IMR-90 (cell line): ENCODE results near the gene OSCP1. TPM values are rescaled to one million over a fixed set of nuclear protein-coding genes. Genes with fewer than 3 reads are reported as not detected.

Experiments
- ATAC-seq: fragments of 200-7000 bp; cut with Tn5 transposase; 2 replicates; pipeline ENCODE4 v1.9.1; 2020; ENCODE audit warnings: low read depth, mild to moderate bottlenecking, moderate library complexity
- BruUV-seq: library from RNA; stranded (reverse); fragments of 400-500 nt; replicated peaks from 2 replicates; lab custom pipeline; 2021; lab: Mats Ljungman, UMichigan
- CTCF ChIA-PET: fragments of 300-600 bp; formaldehyde crosslinking; extraction: SDS; loops from one replicate; lab custom pipeline; 2021; ENCODE audit warnings: antibody characterized with exemption; lab: Yijun Ruan, JAX
- POLR2A ChIA-PET: fragments of 300-600 bp; sonication (Branson Sonifier 250); formaldehyde crosslinking; loops from one replicate; lab custom pipeline; 2022; ENCODE audit warnings: antibody characterized with exemption; ENCODE audit not compliant: unreplicated experiment; lab: Charles Lee
- DNase-seq: peaks from one replicate; pipeline ENCODE4 v3.0.0; 2013
- H2AFZ ChIP-seq: replicated peaks from 2 replicates; pipeline ENCODE3; 2013; ENCODE audit warnings: low read length, mild to moderate bottlenecking; ENCODE audit not compliant: poor library complexity
- H2AK5ac ChIP-seq: 2 replicates; pipeline ENCODE4 v1.6.1; 2013; ENCODE audit warnings: low read depth, low read length, inconsistent platforms
- H2AK9ac ChIP-seq: replicated peaks from 2 replicates; pipeline ENCODE3; 2013; ENCODE audit warnings: mild to moderate bottlenecking, low read depth, low read length, moderate library complexity; ENCODE audit not compliant: poor library complexity
- H2BK120ac ChIP-seq: 2 replicates; pipeline ENCODE4 v1.6.1; 2013; ENCODE audit warnings: low read depth, low read length, inconsistent platforms
- H2BK15ac ChIP-seq: 3 replicates; pipeline ENCODE4 v1.6.1; 2013; ENCODE audit warnings: low read depth, low read length, inconsistent platforms
- H2BK20ac ChIP-seq: 2 replicates; pipeline ENCODE4 v1.6.1; 2013; ENCODE audit warnings: low read depth, mild to moderate bottlenecking, inconsistent platforms, low read length, moderate library complexity
- H2BK5ac ChIP-seq: 2 replicates; pipeline ENCODE4 v1.6.1; 2013; ENCODE audit warnings: mild to moderate bottlenecking, low read depth, low read length, inconsistent platforms; ENCODE audit not compliant: poor library complexity, severe bottlenecking
- H3K14ac ChIP-seq: replicated peaks from 2 replicates; pipeline ENCODE4 v1.6.1; 2013; ENCODE audit warnings: low read depth, low read length, inconsistent platforms
- H3K18ac ChIP-seq: 2 replicates; pipeline ENCODE4 v1.6.1; 2013; ENCODE audit warnings: low read depth, low read length, control low read depth
- H3K23ac ChIP-seq: 2 replicates; pipeline ENCODE4 v1.6.1; 2013; ENCODE audit warnings: low read depth, low read length, inconsistent platforms
- H3K27ac ChIP-seq: 2 replicates; pipeline ENCODE4 v1.5.1; 2013; ENCODE audit warnings: mild to moderate bottlenecking, control low read depth, low read length; ENCODE audit not compliant: insufficient read depth
- H3K27me3 ChIP-seq: 2 replicates; pipeline ENCODE4 v1.6.1; 2013; ENCODE audit warnings: low read length; ENCODE audit not compliant: control insufficient read depth, insufficient read depth
- H3K36me3 ChIP-seq: 2 replicates; pipeline ENCODE4 v1.6.1; 2013; ENCODE audit warnings: low read length, mixed read lengths; ENCODE audit not compliant: control insufficient read depth, insufficient read depth
- H3K4ac ChIP-seq: 2 replicates; pipeline ENCODE4 v1.6.1; 2013; ENCODE audit warnings: low read depth, low read length, inconsistent platforms
- H3K4me1 ChIP-seq: 2 replicates; pipeline ENCODE4 v1.6.1; 2013; ENCODE audit warnings: low read length, mixed read lengths; ENCODE audit not compliant: control insufficient read depth, insufficient read depth
- H3K4me2 ChIP-seq: 2 replicates; pipeline ENCODE4 v1.6.1; 2013; ENCODE audit warnings: low read depth, mild to moderate bottlenecking, control low read depth, low read length, moderate library complexity
- H3K4me3 ChIP-seq: 2 replicates; pipeline ENCODE4 v1.5.1; 2013; ENCODE audit warnings: low read depth, mild to moderate bottlenecking, control low read depth, low read length, moderate library complexity; ENCODE audit not compliant: insufficient read depth
- H3K56ac ChIP-seq: 2 replicates; pipeline ENCODE4 v1.6.1; 2013; ENCODE audit warnings: low read length, inconsistent platforms; ENCODE audit not compliant: insufficient read depth; ENCODE audit errors: extremely low read depth
- H3K79me1 ChIP-seq, 2 experiments: 2 replicates each; pipeline ENCODE4 v1.6.1; 2013; ENCODE audit warnings: low read length in 2 of 2, inconsistent platforms in 1 of 2, low read depth in 1 of 2
- H3K9ac ChIP-seq: 2 replicates; pipeline ENCODE4 v1.6.1; 2013; ENCODE audit warnings: low read depth, low read length, control low read depth
- H3K9me1 ChIP-seq: 2 replicates; pipeline ENCODE4 v1.6.1; 2013; ENCODE audit warnings: low read length, inconsistent platforms; ENCODE audit not compliant: insufficient read depth
- H3K9me3 ChIP-seq: 2 replicates; pipeline ENCODE4 v1.6.1; 2013; ENCODE audit warnings: low read length; ENCODE audit not compliant: control insufficient read depth, insufficient read depth
- H4K20me1 ChIP-seq: 2 replicates; pipeline ENCODE4 v1.6.1; 2013; ENCODE audit warnings: low read length, inconsistent platforms; ENCODE audit not compliant: insufficient read depth
- H4K5ac ChIP-seq: 2 replicates; pipeline ENCODE4 v1.6.1; 2013; ENCODE audit warnings: mild to moderate bottlenecking, low read depth, low read length, control low read depth
- H4K8ac ChIP-seq, 2 experiments: 2 replicates each; pipeline ENCODE4 v1.6.1; 2013; ENCODE audit warnings: low read depth in 2 of 2, low read length in 2 of 2, control low read depth in 1 of 2, inconsistent platforms in 1 of 2
- H4K91ac ChIP-seq: 2 replicates; pipeline ENCODE4 v1.6.1; 2013; ENCODE audit warnings: low read depth, low read length, inconsistent platforms; ENCODE audit not compliant: insufficient read depth
- FOS ChIP-seq: fragments of 150-350 bp; IDR thresholded peaks from 2 replicates; pipeline ENCODE4 v1.6.1; 2016; ENCODE audit warnings: low read depth, low read length
- MAFK ChIP-seq: IDR thresholded peaks from 2 replicates; pipeline ENCODE4 v1.6.1; 2012; ENCODE audit warnings: low read depth, low read length, improper control_type of control experiment
- MAZ ChIP-seq: IDR thresholded peaks from 2 replicates; pipeline ENCODE4 v1.6.1; 2012; ENCODE audit warnings: low read depth, mild to moderate bottlenecking, low read length, improper control_type of control experiment, moderate library complexity, borderline replicate concordance
- MXI1 ChIP-seq: IDR thresholded peaks from 2 replicates; pipeline ENCODE4 v1.6.1; 2012; ENCODE audit warnings: low read depth, mild to moderate bottlenecking, low read length, moderate library complexity, borderline replicate concordance
- RAD21 ChIP-seq: IDR thresholded peaks from 2 replicates; pipeline ENCODE4 v1.6.1; 2012; ENCODE audit warnings: low read length, improper control_type of control experiment
- SMC3 ChIP-seq: fragments of 150-350 bp; IDR thresholded peaks from 2 replicates; pipeline ENCODE4 v1.6.1; 2016; ENCODE audit warnings: low read depth, mild to moderate bottlenecking, antibody characterized with exemption, low read length, moderate library complexity
- WGBS, 2 experiments: methylation state at CpG; one replicate each; pipeline versions ENCODE4 v1.1.5 to v1.1.7; 2013; ENCODE audit warnings: missing lambda C conversion rate in 2 of 2; ENCODE audit not compliant: insufficient read length in 1 of 2; ENCODE audit errors: extremely low coverage in 2 of 2; 5-methylcytosine and 5-hydroxymethylcytosine counted together
- dilution Hi-C: fragments of 300-500 bp; cut with HindIII; formaldehyde crosslinking; loops from one replicate; pipeline ENCODE4 v1.14.3; 2018; ENCODE audit warnings: low sequenced_read_pairs; ENCODE audit not compliant: unreplicated experiment
- in situ Hi-C: fragments of 300-500 bp; cut with MboI; formaldehyde crosslinking; loops from 3 replicates; pipeline ENCODE4 v1.14.3; 2019; ENCODE audit warnings: low sequenced_read_pairs, inconsistent platforms, mixed read lengths
- intact Hi-C: fragments of 100-400 bp; cut with micrococcal nuclease; formaldehyde crosslinking; loops from 2 replicates; pipeline ENCODE4 v1.10.0; 2022
- polyA plus RNA-seq, 3 experiments: library from polyadenylated mRNA; depleted of rRNA; stranded (reverse); fragments of >200 nt; gene quantifications; 2 replicates each; pipeline ENCODE4 v1.2.3, GENCODE V29; 2012; ENCODE audit warnings: low replicate concordance in 1 of 3
- total RNA-seq: library from RNA; depleted of rRNA; stranded (reverse); fragments of >200 nt; gene quantifications from 2 replicates; pipeline ENCODE4 v1.2.3, GENCODE V29; 2012
- TF ChIP-seq, protein P1 (sequence below): fragments of 150-350 bp; IDR thresholded peaks from 2 replicates; pipeline ENCODE4 v1.6.1; 2017; ENCODE audit warnings: mild to moderate bottlenecking, antibody characterized with exemption, low read length, low read depth
- TF ChIP-seq, protein P2 (sequence below): fragments of 150-350 bp; IDR thresholded peaks from 2 replicates; pipeline ENCODE4 v1.6.1; 2016; ENCODE audit warnings: low read depth, mild to moderate bottlenecking, low read length, moderate library complexity, borderline replicate concordance
- TF ChIP-seq, protein P3 (sequence below): conservative IDR thresholded peaks from 2 replicates; pipeline ENCODE4 v1.5.1; 2012; ENCODE audit warnings: mild to moderate bottlenecking, low read depth, low read length, improper control_type of control experiment

The OSCP1 gene
- total and polyA plus RNA-seq, 2 of the 4 experiments (the other 2 are of a cell fraction), result 7.8 to 11.8 TPM

DNA sequence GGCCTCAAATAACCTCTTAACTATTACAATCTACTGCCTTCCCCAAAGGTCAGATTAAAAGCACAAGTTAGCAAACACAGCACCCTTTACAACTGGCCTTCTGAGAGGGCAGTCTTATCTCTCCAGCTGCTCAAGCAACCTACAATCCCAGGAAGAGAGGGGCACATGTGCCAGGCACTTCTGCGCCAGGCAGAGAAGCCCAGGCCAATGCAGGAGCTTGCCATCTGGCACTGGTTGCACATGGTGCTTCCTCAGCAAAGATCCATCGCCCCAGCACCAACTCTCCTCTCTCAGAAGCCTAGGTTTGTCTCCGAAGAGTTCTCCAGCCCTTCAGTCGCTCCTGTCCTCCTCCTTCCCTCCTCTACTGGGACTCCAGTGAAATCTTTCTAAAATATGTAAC, 67.0 kb downstream of the OSCP1 start:
- TF ChIP-seq MAFK (no peak), SMC3 (no peak), RAD21 (no peak), MXI1 (no peak), MAZ (no peak), FOS (no peak)
- TF ChIP-seq, protein P1, sequence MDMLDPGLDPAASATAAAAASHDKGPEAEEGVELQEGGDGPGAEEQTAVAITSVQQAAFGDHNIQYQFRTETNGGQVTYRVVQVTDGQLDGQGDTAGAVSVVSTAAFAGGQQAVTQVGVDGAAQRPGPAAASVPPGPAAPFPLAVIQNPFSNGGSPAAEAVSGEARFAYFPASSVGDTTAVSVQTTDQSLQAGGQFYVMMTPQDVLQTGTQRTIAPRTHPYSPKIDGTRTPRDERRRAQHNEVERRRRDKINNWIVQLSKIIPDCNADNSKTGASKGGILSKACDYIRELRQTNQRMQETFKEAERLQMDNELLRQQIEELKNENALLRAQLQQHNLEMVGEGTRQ, result no peak
- TF ChIP-seq, protein P2, sequence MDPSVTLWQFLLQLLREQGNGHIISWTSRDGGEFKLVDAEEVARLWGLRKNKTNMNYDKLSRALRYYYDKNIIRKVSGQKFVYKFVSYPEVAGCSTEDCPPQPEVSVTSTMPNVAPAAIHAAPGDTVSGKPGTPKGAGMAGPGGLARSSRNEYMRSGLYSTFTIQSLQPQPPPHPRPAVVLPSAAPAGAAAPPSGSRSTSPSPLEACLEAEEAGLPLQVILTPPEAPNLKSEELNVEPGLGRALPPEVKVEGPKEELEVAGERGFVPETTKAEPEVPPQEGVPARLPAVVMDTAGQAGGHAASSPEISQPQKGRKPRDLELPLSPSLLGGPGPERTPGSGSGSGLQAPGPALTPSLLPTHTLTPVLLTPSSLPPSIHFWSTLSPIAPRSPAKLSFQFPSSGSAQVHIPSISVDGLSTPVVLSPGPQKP, result no peak
- TF ChIP-seq, protein P3, sequence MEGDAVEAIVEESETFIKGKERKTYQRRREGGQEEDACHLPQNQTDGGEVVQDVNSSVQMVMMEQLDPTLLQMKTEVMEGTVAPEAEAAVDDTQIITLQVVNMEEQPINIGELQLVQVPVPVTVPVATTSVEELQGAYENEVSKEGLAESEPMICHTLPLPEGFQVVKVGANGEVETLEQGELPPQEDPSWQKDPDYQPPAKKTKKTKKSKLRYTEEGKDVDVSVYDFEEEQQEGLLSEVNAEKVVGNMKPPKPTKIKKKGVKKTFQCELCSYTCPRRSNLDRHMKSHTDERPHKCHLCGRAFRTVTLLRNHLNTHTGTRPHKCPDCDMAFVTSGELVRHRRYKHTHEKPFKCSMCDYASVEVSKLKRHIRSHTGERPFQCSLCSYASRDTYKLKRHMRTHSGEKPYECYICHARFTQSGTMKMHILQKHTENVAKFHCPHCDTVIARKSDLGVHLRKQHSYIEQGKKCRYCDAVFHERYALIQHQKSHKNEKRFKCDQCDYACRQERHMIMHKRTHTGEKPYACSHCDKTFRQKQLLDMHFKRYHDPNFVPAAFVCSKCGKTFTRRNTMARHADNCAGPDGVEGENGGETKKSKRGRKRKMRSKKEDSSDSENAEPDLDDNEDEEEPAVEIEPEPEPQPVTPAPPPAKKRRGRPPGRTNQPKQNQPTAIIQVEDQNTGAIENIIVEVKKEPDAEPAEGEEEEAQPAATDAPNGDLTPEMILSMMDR, result no peak
- Histone ChIP-seq H4K20me1 (peaks cover 61% of the 10 kb centered on the region), H3K4me2 (no peak overlapping the region; the same call in 1 of the 2 replicates), H3K18ac (no peak overlapping the region), H3K23ac (0 out of 2 replicates have a peak overlapping the region, but pooled peaks have one; percentile 52), H2BK5ac (no peak overlapping the region), H3K9me1 (peaks cover 29% of the 10 kb centered on the region), H3K27ac (no peak overlapping the region), H2BK120ac (no peak overlapping the region), H2BK15ac (no peak overlapping the region), H3K9me3 (no peaks in the 10 kb centered on the region), H3K9ac (no peak overlapping the region), H2AK5ac (no peak overlapping the region), H2AK9ac (no peak overlapping the region), H3K36me3 (peaks cover 6% of the 10 kb centered on the region), H3K4me3 (no peak overlapping the region), H3K4me1 (peaks cover 16% of the 10 kb centered on the region), H3K27me3 (no peaks in the 10 kb centered on the region), H3K14ac (no peak overlapping the region), H4K91ac (no peak overlapping the region), H4K8ac (no peak overlapping the region), H4K5ac (no peak overlapping the region), H3K79me1 (peaks cover 10 to 72% of the 10 kb centered on the region in 2 experiments; a peak in 3 of 4 replicates), H3K4ac (no peak overlapping the region), H2AFZ (no peak overlapping the region), H2BK20ac (no peak overlapping the region), H3K56ac (no peak overlapping the region)
- intact Hi-C loops, result no loop called here
- POLR2A ChIA-PET, result no interaction called here
- WGBS, 2 experiments, result 93% methylated on average over 3 of the region's 4 CpGs; no CpG with 5 or more reads in 1 of the 2 experiments
- dilution Hi-C loops, result no loop called here
- no TSS peak for BruUV-seq
- CTCF ChIA-PET, result interaction anchor here (1.2 kb wide), 1 partner anchor 14 kb away, joined by 4 read pairs; no protein-coding TSS in a partner anchor
- in situ Hi-C loops, result no loop called here
- ATAC-seq (no peak), DNase-seq (no peak)
